H1 (cell line): ENCODE data around the gene MB.

ENCODE experiments used
- EGR1 ChIP-seq: IDR thresholded peaks from 2 replicates; pipeline ENCODE4 v1.6.1; 2011; ENCODE audit warnings: low read depth, low read length, borderline replicate concordance
- EP300 ChIP-seq, 2 experiments: IDR thresholded peaks; 1 replicate in 1 of 2; 2 replicates in 1 of 2; pipeline ENCODE4 v1.6.1; 2011 to 2012; ENCODE audit warnings: low read depth in 2 of 2, low read length in 2 of 2, mild to moderate bottlenecking in 2 of 2, borderline replicate concordance in 1 of 2, inconsistent platforms in 1 of 2, moderate library complexity in 1 of 2
- EZH2 ChIP-seq: fragments of 200-600 bp; sonication (generic); IDR thresholded peaks from 2 replicates; pipeline ENCODE4 v1.7.1; 2012; ENCODE audit warnings: low read depth, mild to moderate bottlenecking, moderate library complexity, low read length, inconsistent platforms; ENCODE audit not compliant: severe bottlenecking
- NRF1 ChIP-seq: IDR thresholded peaks from 2 replicates; pipeline ENCODE4 v1.6.1; 2011; ENCODE audit warnings: mild to moderate bottlenecking, low read depth, low read length, improper control_type of control experiment
- RFX5 ChIP-seq: IDR thresholded peaks from 2 replicates; pipeline ENCODE4 v1.6.1; 2011; ENCODE audit warnings: low read depth, low read length, improper control_type of control experiment, borderline replicate concordance
- ZNF274 ChIP-seq: IDR thresholded peaks from 2 replicates; pipeline ENCODE4 v1.7.0; 2012; ENCODE audit warnings: low read length, borderline replicate concordance; ENCODE audit errors: extremely low read depth
- TF ChIP-seq, protein P1 (sequence below), 3 experiments: IDR thresholded peaks; 1 replicate in 2 of 3; 2 replicates in 1 of 3; pipeline versions ENCODE4 v1.5.1 to v1.6.1; 2011; ENCODE audit warnings: low read length in 3 of 3, mild to moderate bottlenecking in 3 of 3, inconsistent platforms in 2 of 3, low read depth in 1 of 3, moderate library complexity in 1 of 3; ENCODE audit not compliant: insufficient read depth in 1 of 3; ENCODE audit errors: control extremely low read depth in 1 of 3
- TF ChIP-seq, protein P2 (sequence below): IDR thresholded peaks from 2 replicates; pipeline ENCODE4 v1.6.1; 2011; ENCODE audit warnings: low read length, improper control_type of control experiment

DNA sequence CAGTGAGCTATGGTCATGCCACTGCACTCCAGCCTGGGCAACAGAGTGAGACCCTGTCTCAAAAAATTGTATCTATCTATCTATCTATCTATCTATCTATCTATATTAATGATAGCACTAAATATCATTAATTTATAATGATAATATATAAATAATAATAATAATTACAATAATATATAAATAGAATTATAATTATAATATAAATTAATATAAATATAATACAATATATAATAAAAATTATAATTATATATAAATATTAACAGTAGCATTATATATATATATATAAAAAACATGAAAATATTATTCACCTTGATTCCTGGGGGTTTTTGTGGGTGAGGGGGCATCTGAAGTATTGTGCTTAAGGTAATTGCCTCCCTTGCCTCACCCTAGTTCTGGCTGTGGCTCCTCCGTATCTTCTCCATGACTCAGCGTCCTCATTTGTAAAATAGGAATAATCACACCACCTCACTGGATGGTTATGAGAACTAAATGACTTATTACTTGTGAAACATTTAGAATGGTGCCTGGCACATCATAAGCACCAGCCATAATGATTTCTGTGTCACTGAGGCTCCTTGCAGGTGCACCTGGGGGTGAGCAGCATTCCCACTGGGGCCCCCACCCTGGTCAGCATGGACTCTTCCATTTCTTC, 57.6 kb downstream of the MB start:
- TF ChIP-seq EZH2 (no peak), NRF1 (no peak), ZNF274 (no peak), RFX5 (no peak), EP300 (IDR thresholded peaks at IDR 0.05; ENCODE audit: borderline replicate concordance in 1 of 2, low read depth in 2 of 2, low read length in 2 of 2) (no peak), EGR1 (no peak)
- TF ChIP-seq, protein P1, sequence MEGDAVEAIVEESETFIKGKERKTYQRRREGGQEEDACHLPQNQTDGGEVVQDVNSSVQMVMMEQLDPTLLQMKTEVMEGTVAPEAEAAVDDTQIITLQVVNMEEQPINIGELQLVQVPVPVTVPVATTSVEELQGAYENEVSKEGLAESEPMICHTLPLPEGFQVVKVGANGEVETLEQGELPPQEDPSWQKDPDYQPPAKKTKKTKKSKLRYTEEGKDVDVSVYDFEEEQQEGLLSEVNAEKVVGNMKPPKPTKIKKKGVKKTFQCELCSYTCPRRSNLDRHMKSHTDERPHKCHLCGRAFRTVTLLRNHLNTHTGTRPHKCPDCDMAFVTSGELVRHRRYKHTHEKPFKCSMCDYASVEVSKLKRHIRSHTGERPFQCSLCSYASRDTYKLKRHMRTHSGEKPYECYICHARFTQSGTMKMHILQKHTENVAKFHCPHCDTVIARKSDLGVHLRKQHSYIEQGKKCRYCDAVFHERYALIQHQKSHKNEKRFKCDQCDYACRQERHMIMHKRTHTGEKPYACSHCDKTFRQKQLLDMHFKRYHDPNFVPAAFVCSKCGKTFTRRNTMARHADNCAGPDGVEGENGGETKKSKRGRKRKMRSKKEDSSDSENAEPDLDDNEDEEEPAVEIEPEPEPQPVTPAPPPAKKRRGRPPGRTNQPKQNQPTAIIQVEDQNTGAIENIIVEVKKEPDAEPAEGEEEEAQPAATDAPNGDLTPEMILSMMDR (IDR thresholded peaks at IDR 0.05; ENCODE audit: control extremely low read depth in 1 of 3, insufficient read depth in 1 of 3, low read depth in 1 of 3, low read length in 3 of 3) = no peak
- TF ChIP-seq, protein P2, sequence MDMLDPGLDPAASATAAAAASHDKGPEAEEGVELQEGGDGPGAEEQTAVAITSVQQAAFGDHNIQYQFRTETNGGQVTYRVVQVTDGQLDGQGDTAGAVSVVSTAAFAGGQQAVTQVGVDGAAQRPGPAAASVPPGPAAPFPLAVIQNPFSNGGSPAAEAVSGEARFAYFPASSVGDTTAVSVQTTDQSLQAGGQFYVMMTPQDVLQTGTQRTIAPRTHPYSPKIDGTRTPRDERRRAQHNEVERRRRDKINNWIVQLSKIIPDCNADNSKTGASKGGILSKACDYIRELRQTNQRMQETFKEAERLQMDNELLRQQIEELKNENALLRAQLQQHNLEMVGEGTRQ = no peak
